Nephron progenitor cell (in vitro differentiated cells): ENCODE results near the gene LILRB2.
"Not testable (repeated sequence)": the region's sequence is repeated elsewhere in the genome, so short reads cannot be mapped to it uniquely, and the experiment has no call there.

Experiments
- DNase-seq: peaks from one replicate; pipeline ENCODE4 v3.0.0; 2021
- H3K27ac Mint-ChIP-seq: 2 replicates; pipeline ENCODE4 v1.8.0; 2021; ENCODE audit warnings: mild to moderate bottlenecking, moderate library complexity, mixed read lengths
- H3K27me3 Mint-ChIP-seq: 2 replicates; pipeline ENCODE4 v1.8.0; 2021; ENCODE audit warnings: mild to moderate bottlenecking, low read depth, mixed read lengths; ENCODE audit not compliant: poor library complexity
- H3K36me3 Mint-ChIP-seq: 2 replicates; pipeline ENCODE4 v1.8.0; 2021; ENCODE audit warnings: low read depth, mixed read lengths
- H3K4me1 Mint-ChIP-seq: 2 replicates; pipeline ENCODE4 v1.8.0; 2021; ENCODE audit warnings: mixed read lengths
- H3K4me3 Mint-ChIP-seq: 2 replicates; pipeline ENCODE4 v1.8.0; 2021; ENCODE audit warnings: mild to moderate bottlenecking, moderate library complexity, mixed read lengths
- H3K9me3 Mint-ChIP-seq: 2 replicates; pipeline ENCODE4 v1.8.0; 2021; ENCODE audit warnings: mild to moderate bottlenecking, moderate library complexity, mixed read lengths
- TF ChIP-seq, protein P1 (sequence below): fragments of 200-600 bp; sonication (generic); IDR thresholded peaks from 2 replicates; pipeline ENCODE4 v1.5.0; 2021; ENCODE audit warnings: antibody characterized with exemption

LILRB2 gene

GRCh38 chr19:54281007-54281728 lies at the start of gene LILRB2:
Gene LILRB2, minus strand, starts transcription at chr19:54281110. Its CDS starts 614 bp downstream, at chr19:54280496.
- DNase-seq, result no peak
- Mint-ChIP-seq H3K36me3 (no peaks in the 10 kb centered on the region), H3K27me3 (peaks cover 35% of the 10 kb centered on the region), H3K4me1 (no peaks in the 10 kb centered on the region), H3K27ac (no peak within 1 kb of the TSS), H3K9me3 (peaks cover 26% of the 10 kb centered on the region), H3K4me3 (no peak within 1 kb of the TSS)
- TF ChIP-seq, protein P1, sequence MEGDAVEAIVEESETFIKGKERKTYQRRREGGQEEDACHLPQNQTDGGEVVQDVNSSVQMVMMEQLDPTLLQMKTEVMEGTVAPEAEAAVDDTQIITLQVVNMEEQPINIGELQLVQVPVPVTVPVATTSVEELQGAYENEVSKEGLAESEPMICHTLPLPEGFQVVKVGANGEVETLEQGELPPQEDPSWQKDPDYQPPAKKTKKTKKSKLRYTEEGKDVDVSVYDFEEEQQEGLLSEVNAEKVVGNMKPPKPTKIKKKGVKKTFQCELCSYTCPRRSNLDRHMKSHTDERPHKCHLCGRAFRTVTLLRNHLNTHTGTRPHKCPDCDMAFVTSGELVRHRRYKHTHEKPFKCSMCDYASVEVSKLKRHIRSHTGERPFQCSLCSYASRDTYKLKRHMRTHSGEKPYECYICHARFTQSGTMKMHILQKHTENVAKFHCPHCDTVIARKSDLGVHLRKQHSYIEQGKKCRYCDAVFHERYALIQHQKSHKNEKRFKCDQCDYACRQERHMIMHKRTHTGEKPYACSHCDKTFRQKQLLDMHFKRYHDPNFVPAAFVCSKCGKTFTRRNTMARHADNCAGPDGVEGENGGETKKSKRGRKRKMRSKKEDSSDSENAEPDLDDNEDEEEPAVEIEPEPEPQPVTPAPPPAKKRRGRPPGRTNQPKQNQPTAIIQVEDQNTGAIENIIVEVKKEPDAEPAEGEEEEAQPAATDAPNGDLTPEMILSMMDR, result no peak

DNA sequence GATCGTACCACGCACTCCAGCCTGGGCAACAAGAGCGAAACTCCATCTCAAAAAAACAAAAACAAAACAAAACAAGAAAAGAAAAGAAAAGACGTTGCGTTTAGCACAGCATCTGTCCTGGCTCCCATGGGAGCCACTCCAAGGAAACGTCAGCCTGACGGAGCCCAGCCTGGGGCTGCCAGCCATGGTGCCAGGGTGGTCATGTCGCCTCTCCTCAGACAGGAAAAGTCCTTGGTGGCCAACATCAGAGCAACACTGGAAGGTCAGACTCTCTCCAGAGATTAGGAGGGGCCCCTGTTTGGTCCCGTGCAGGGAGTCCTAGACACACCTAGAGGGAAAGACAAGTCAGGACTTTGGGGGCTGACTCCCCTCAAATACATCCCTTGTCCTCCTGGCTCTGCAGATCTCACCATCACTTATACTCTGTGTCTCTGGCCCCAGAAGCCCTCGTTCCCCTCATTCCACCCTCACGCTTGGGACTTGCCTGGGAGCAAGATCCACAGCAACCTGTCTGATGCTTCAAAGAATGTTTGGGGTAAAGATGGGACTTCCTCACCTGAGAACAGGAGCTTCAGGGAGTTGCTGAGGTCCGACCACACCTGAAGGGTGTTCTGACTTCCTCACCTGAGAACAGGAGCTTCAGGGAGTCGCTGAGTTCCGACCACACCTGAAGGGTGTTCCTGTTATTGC lies 48.7 kb upstream of the LILRB2 start:
- TF ChIP-seq, protein P1, result no peak
- no peak overlapping the region for H3K27ac Mint-ChIP-seq
- H3K4me1 Mint-ChIP-seq, result no peaks in the 10 kb centered on the region
- H3K36me3 Mint-ChIP-seq, result no peaks in the 10 kb centered on the region
- no peak overlapping the region for H3K4me3 Mint-ChIP-seq
- H3K27me3 Mint-ChIP-seq, result peaks cover 13% of the 10 kb centered on the region
- H3K9me3 Mint-ChIP-seq, result peaks cover 40% of the 10 kb centered on the region
- DNase-seq, result no peak

GRCh38 chr19:54328781-54329180 lies 47.9 kb upstream of the LILRB2 start:
- H3K36me3 Mint-ChIP-seq, H3K4me3 Mint-ChIP-seq, DNase-seq, H3K4me1 Mint-ChIP-seq, H3K27ac Mint-ChIP-seq: not testable (repeated sequence)
- Mint-ChIP-seq H3K9me3 (peaks cover 40% of the 10 kb centered on the region), H3K27me3 (peaks cover 13% of the 10 kb centered on the region)

GRCh38 chr19:54325631-54326030 lies 44.7 kb upstream of the LILRB2 start:
- no peaks in the 10 kb centered on the region for H3K36me3 Mint-ChIP-seq
- peaks cover 47% of the 10 kb centered on the region for H3K9me3 Mint-ChIP-seq
- TF ChIP-seq, protein P1, result no peak
- no peak for DNase-seq
- H3K27ac Mint-ChIP-seq, result no peak overlapping the region
- H3K27me3 Mint-ChIP-seq, result peaks cover 11% of the 10 kb centered on the region
- H3K4me3 Mint-ChIP-seq, result no peak overlapping the region
- H3K4me1 Mint-ChIP-seq, result no peaks in the 10 kb centered on the region

GRCh38 chr19:54325194-54325621 lies 44.3 kb upstream of the LILRB2 start:
- Mint-ChIP-seq H3K9me3 (peaks cover 51% of the 10 kb centered on the region), H3K36me3 (no peaks in the 10 kb centered on the region), H3K27ac (no peak overlapping the region), H3K4me1 (no peaks in the 10 kb centered on the region), H3K4me3 (no peak overlapping the region), H3K27me3 (peaks cover 11% of the 10 kb centered on the region)
- TF ChIP-seq, protein P1, result peak; percentile 77
- peak; percentile 40 for DNase-seq

- peaks cover 51% of the 10 kb centered on the region for H3K9me3 Mint-ChIP-seq
- TF ChIP-seq, protein P1, result no peak
- H3K4me3 Mint-ChIP-seq, result no peak overlapping the region
- H3K4me1 Mint-ChIP-seq, result no peaks in the 10 kb centered on the region
- H3K27me3 Mint-ChIP-seq, result peaks cover 11% of the 10 kb centered on the region
- DNase-seq, result no peak
- H3K27ac Mint-ChIP-seq, result no peak overlapping the region
- H3K36me3 Mint-ChIP-seq, result no peaks in the 10 kb centered on the region
Measured at GRCh38 chr19:54324071-54324470, 43.2 kb upstream of the LILRB2 start.

DNA sequence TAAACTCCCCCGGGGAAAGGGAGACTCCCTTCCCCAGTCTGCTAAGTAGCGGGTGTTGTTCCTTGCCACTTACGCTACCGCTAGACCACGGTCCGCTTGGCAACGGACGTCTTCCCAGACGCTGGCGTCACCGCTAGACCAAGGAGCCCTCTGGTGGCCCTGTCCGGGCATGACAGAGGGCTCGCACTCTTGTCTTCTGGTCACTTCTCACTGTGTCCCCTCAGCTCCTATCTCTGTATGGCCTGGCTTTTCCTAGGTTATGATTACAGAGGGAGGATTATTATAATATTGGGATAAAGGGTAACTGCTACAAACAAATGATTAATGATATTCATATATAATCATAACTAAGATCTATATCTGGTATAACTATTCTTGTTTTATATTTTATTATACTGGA lies 42.0 kb upstream of the LILRB2 start:
- H3K27me3 Mint-ChIP-seq, H3K36me3 Mint-ChIP-seq, H3K4me3 Mint-ChIP-seq, H3K4me1 Mint-ChIP-seq, H3K27ac Mint-ChIP-seq, DNase-seq: not testable (repeated sequence)
- H3K9me3 Mint-ChIP-seq, result peaks cover 54% of the 10 kb centered on the region

GRCh38 chr19:54322295-54322694 lies 41.4 kb upstream of the LILRB2 start:
- not testable (repeated sequence) for H3K27me3 Mint-ChIP-seq, H3K27ac Mint-ChIP-seq, H3K4me1 Mint-ChIP-seq, DNase-seq, H3K4me3 Mint-ChIP-seq, H3K36me3 Mint-ChIP-seq
- peaks cover 56% of the 10 kb centered on the region for H3K9me3 Mint-ChIP-seq
